HG03159 (cell line): ENCODE measurements around the gene YPEL4.

Experiments used
- ATAC-seq: cut with Tn5 transposase; IDR thresholded peaks from one replicate; pipeline ENCODE4 v1.9.1; 2021; ENCODE audit warnings: mild to moderate bottlenecking, moderate library complexity; ENCODE audit not compliant: unreplicated experiment

Gene YPEL4

DNA sequence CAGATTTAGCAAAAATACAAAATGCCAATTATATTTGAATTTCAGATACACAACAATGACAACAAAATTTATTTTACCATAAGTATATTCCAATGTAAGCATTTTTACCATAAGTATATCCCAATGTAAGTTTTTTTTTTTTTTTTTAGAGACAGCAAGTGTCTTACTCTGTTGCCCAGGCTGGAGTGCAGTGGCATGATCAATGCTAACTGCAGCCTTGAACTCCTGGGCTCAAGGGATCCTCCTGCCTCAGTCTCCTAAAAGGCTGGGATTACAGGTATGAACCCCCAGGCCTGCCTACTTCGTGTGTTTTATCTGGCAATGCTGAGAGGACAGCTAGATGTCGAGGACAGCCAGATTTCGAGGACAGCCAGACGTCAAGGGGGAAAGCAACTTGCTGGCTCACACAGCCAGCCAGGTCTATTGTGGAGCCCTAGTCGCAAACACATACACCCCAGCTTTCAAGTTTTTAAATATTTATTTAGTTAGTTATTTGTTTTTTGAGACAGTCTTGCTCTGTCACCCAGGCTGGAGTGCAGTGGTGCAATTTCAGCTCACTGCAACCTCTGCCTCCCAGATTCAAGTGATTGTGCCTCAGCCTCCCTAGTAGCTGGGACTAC lies 53.3 kb downstream of the YPEL4 start:
- no peak for ATAC-seq
